H1 (cell line): ENCODE data around the gene ADCY6. TPM values are rescaled to one million over a fixed set of nuclear protein-coding genes. Genes with fewer than 3 reads are reported as not detected.

Experiments used
- SP2 ChIP-seq: IDR thresholded peaks from 2 replicates; pipeline ENCODE4 v1.6.1; 2012; ENCODE audit warnings: mild to moderate bottlenecking, low read length, inconsistent platforms
- TEAD4 ChIP-seq: IDR thresholded peaks from 2 replicates; pipeline ENCODE4 v1.6.1; 2012; ENCODE audit warnings: low read depth, low read length, inconsistent platforms, mixed read lengths
- polyA plus RNA-seq, 7 experiments: library from polyadenylated mRNA; depleted of rRNA in 3 of 7; stranded (reverse) in 5 of 7; unstranded in 2 of 7; fragments of >200 nt in 5 of 7; fragments of 200-250 nt in 2 of 7; gene quantifications; 1 replicate in 5 of 7; 2 replicates in 1 of 7; 4 replicates in 1 of 7; pipeline versions ENCODE4 v1.2.1 to v1.2.3, GENCODE V29; 2011 to 2013; ENCODE audit warnings: missing spikeins in 2 of 7, mixed read lengths in 2 of 7
- total RNA-seq: library from RNA; stranded (reverse); fragmentation: NEBNext Ultra II Directional; extraction: Animal tissue kit (Norgen Biotek cat#: 25700); gene quantifications from 2 replicates; pipeline ENCODE4 v1.2.1, GENCODE V29; 2021

The ADCY6 gene
- total and polyA plus RNA-seq, 2 of the 8 experiments (the other 6 are each of a cell fraction or from before 2014, with no cell fraction given) = 11.7 to 17.5 TPM

- no peak for TF ChIP-seq TEAD4
- TF ChIP-seq SP2 = no peak
Observed at GRCh38 chr12:48823281-48823680, 34.4 kb upstream of the ADCY6 start (continued).
